HG03378 (cell line): Measurements from ENCODE around the gene UNC5B.

ENCODE experiments used
- ATAC-seq: cut with Tn5 transposase; IDR thresholded peaks from one replicate; pipeline ENCODE4 v1.9.1; 2021; ENCODE audit warnings: mild to moderate bottlenecking, moderate library complexity; ENCODE audit not compliant: unreplicated experiment

The UNC5B gene

DNA sequence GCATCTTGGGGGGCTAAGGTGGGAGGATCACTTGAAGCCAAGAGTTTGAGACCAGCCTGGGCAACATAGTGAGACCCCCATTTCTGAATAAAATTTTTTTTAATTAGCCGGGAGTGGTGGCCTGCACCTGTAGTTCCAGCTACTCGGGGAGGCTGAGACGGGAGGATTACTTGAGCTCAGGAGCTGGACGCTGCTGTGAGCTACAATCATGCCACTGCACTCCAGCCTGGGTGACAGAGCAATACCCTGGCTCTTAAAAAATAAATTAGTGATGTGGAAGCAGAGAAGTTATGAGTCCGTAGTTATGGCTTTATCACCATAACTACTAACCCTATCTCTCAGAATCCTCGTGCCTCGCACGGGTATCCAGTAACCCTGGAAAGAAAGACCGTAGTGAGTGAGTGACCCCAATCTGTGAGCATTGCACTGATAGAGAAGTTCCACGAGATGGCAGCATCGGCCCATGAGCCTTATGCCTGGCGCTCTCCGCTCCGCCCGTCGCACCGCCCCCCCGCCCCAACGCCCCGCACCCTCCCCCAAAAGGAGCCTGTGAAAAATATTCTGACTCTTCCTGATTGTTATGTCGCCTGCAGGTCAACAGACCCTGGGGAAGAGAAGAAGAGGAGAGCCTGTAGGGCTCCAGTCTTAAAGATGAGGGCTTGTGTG is 101.8 kb downstream of the UNC5B start:
- no peak for ATAC-seq

GRCh38 chr10:71314694-71315225 is 102.4 kb downstream of the UNC5B start:
- no peak for ATAC-seq

- ATAC-seq, result no peak
These were observed 103.9 kb downstream of the UNC5B start for GRCh38 chr10:71316056-71316785.

GRCh38 chr10:71316786-71317160 is 104.4 kb downstream of the UNC5B start:
- ATAC-seq, result no peak

- ATAC-seq, result no peak
These were observed 105.4 kb downstream of the UNC5B start for GRCh38 chr10:71317739-71318138.

DNA sequence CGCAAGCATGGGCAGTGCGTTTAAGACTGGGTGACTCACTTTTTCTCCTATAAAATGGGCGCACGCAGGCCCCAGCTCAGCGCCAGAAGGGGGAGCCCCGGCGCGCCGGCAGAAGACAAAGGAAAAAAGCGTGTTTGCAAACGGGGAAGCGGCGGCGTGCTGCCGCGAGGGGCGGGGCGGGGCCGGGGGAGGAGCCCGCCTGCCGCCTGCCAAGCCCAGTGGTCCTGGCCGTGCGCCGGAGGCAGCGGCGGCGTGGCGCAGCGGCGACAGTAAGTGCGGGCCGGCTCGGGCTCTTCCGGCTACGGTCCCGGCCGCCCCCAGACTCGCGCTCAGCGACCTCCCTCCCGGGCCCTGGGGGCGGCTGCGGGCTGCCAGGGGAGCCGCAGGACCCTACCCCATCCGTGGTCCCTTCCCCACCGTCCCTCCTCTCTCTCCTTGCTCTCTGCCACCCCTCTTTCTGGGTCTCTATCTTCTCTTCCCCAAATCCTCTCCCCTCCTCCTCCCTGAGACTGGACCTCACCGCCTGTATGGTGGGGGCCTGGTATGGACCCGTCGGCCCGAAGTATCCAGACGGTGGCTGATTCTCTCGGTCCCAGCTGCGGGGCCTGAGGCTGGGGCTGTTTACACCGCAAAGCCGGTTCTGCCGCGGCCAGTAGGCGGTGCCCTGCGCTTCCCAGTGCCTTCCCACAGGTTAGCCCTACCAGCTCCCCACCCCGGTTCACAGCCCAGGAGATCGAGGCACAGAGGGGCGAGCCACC is 106.9 kb downstream of the UNC5B start, which contains the start of gene SLC29A3:
SLC29A3 (plus strand) TSS at position 218 of the 758 bp plus-strand sequence; CDS start at position 269, 51 bp downstream.
- ATAC-seq, result no peak

DNA sequence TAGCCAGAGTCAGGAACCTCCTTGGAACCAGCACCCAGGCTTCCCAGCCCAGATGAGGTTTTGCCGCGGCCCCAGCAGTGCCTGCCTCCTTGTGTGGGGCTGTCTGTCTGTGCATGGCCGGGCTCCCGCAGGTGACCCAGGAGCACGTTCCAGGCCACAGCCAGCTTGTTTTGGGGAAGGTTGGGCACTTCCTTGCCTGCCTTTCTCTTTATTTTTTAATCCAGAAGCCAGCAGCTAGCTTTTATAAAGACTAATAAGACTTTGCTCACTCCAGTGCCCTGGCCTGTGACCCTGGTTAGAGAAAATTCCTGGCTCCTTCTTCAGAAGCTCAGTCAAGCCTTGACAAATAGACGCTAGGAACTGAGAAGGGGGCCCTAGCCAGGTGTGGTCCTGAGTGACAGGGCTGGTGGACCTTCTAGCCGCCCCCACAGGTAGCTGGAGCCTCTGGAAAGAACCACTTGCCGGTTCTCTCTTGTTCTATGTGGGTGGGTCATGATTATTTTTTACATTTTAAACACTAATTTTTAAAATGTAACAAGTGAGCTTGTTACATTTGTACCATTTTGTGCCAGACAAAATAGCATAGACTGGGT is 107.5 kb downstream of the UNC5B start:
- ATAC-seq, result no peak

GRCh38 chr10:71320592-71320991 is 108.2 kb downstream of the UNC5B start:
- ATAC-seq, result no peak

DNA sequence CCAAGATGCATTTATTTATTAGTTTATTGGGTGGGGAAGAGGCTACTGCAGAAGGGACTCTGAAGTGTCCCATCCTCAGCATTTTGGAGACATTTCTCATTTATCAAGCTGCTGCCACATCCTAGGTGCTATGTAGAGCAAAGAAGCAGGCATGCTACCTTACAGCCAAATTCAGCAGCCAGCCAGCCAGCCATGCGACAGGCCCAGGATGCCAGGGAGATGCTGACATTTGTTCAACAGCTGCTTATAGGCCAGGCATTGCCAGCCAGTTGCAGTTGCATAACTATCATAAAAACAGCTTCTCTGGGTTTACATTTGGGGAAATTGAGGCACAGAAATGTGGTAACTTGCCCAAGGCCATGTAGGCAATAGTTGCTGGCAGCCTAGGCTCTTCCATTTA is 109.0 kb downstream of the UNC5B start:
- ATAC-seq, result no peak

- ATAC-seq, result no peak
These were observed 111.0 kb downstream of the UNC5B start for GRCh38 chr10:71323407-71323806.

- no peak for ATAC-seq
These were observed 112.4 kb downstream of the UNC5B start for GRCh38 chr10:71324743-71325142.

GRCh38 chr10:71325267-71325666 is 112.9 kb downstream of the UNC5B start:
- no peak for ATAC-seq

- no peak for ATAC-seq
These were observed 114.1 kb downstream of the UNC5B start for GRCh38 chr10:71326464-71326881.

- no peak for ATAC-seq
These were observed 118.5 kb downstream of the UNC5B start for GRCh38 chr10:71330789-71331404.

DNA sequence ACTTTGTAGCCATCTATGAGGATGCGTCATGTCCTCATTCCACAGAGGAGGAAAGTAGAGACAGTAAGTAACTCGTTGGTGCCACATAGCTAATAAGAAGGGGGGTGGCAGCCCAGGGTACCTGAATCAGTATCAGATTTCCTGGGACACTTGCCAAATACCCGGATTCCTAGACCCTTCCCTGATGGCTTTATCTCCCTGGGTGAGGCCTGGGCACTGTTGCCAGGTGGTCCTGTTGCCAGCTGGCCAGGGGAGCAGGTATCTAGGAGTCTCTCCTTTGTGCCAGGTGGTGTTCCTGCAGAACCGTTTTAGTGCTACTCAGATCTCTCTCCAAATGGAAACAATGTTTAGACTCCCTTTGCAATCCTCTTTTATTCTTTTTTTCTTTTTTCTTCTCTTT is 119.4 kb downstream of the UNC5B start:
- no peak for ATAC-seq

DNA sequence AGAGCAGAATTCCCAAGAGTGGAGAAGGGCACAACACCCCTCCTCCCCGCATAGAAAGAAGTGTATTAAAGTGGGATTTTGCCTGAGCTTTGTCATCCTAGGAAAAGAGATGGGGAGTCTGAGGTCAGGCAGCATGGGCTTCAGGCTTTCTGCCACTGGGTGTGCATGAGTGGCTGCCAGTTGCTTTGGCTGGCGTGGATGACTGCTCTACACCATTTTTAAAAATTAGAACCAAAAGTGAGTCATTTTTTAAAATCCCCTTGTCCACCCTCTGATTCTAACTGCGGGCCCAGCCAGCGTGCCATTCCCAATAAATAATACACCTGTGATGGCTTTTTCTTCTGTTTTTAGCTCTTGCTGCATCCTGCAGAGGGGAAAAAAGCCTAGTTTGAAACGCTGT is 120.1 kb downstream of the UNC5B start:
- ATAC-seq, result no peak

GRCh38 chr10:71333129-71333887 is 120.9 kb downstream of the UNC5B start:
- ATAC-seq, result peak; percentile 47

GRCh38 chr10:71334221-71334791 is 121.9 kb downstream of the UNC5B start:
- no peak for ATAC-seq

DNA sequence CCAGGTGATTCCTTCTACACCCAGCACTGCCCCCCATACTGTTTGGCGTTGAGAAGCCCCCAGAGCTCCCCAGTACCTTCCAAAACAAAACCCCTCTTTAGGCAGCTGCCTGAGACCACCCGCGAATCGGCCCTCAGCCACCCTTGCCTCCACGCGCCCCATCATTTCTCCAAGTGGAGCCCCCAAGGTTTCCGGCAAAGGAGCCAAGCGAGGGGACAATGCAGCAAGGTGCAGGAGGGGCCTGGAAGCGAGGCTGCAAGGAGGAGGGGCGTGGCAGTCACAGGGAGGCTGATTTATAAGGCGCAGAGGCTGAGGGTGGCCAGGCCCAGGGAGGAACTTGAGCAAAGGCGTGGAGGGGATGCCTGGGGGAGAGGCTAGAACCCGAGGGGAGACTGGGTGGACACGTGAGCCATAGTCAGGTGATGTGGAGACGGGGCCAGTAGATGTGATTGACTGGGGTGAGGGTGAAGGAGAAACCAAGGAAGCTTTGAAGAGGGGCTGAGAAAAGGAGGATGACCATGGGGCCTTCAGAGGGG is 122.9 kb downstream of the UNC5B start:
- no peak for ATAC-seq
